HepG2 (cell line): ENCODE data around the gene KIAA0232. TPM values are rescaled to one million over a fixed set of nuclear protein-coding genes. Genes with fewer than 3 reads are reported as not detected.

ENCODE experiments used
- BCL6 ChIP-seq: IDR thresholded peaks from 2 replicates; pipeline ENCODE4 v1.6.1; 2016; ENCODE audit warnings: missing genetic modification reagents, missing compliant biosample characterization
- ETS1 ChIP-seq: sonication (generic); formaldehyde crosslinking; IDR thresholded peaks from 2 replicates; pipeline ENCODE4 v1.4.0; 2020; ENCODE audit warnings: missing genetic modification reagents
- HCFC1 ChIP-seq: fragments of 150-350 bp; IDR thresholded peaks from 2 replicates; pipeline ENCODE4 v1.6.1; 2014; ENCODE audit warnings: low read depth, low read length
- KDM1A ChIP-seq: IDR thresholded peaks from 2 replicates; pipeline ENCODE4 v1.6.1; 2016; ENCODE audit warnings: missing compliant biosample characterization
- KLF11 ChIP-seq: IDR thresholded peaks from 2 replicates; pipeline ENCODE4 v1.6.1; 2016; ENCODE audit warnings: missing compliant biosample characterization
- MIER3 ChIP-seq: IDR thresholded peaks from 2 replicates; pipeline ENCODE4 v1.6.1; 2016; ENCODE audit warnings: missing compliant biosample characterization, borderline replicate concordance
- NFYB ChIP-seq: sonication (generic); formaldehyde crosslinking; IDR thresholded peaks from 2 replicates; pipeline ENCODE4 v1.4.0; 2020; ENCODE audit warnings: missing genetic modification reagents
- RCOR2 ChIP-seq: IDR thresholded peaks from 2 replicates; pipeline ENCODE4 v1.6.1; 2016; ENCODE audit warnings: missing biosample characterization, missing genetic modification reagents
- SIX1 ChIP-seq: sonication (generic); formaldehyde crosslinking; IDR thresholded peaks from 2 replicates; pipeline ENCODE4 v1.4.0; 2020; ENCODE audit warnings: missing genetic modification reagents, borderline replicate concordance
- SRSF9 ChIP-seq: fragments of 200-400 bp; formaldehyde crosslinking; IDR thresholded peaks from 2 replicates; pipeline ENCODE4 v1.6.1; 2018; ENCODE audit warnings: borderline replicate concordance, mild to moderate bottlenecking, low read depth, low read length; ENCODE audit not compliant: insufficient read depth, poor library complexity, severe bottlenecking
- TBX3 ChIP-seq: fragments of 450-650 bp; IDR thresholded peaks from 2 replicates; pipeline ENCODE4 v1.6.1; 2017; ENCODE audit warnings: antibody characterized with exemption, mild to moderate bottlenecking, inconsistent platforms, borderline replicate concordance
- YEATS2 ChIP-seq: sonication (generic); formaldehyde crosslinking; IDR thresholded peaks from 2 replicates; pipeline ENCODE4 v1.4.0; 2020; ENCODE audit warnings: missing genetic modification reagents, borderline replicate concordance
- ZMYM4 ChIP-seq: sonication (generic); formaldehyde crosslinking; IDR thresholded peaks from 2 replicates; pipeline ENCODE4 v1.8.1; 2023; ENCODE audit warnings: mild to moderate bottlenecking, missing genetic modification reagents
- ZNF569 ChIP-seq: sonication (generic); formaldehyde crosslinking; IDR thresholded peaks from 2 replicates; pipeline ENCODE4 v1.5.0; 2020; ENCODE audit warnings: mild to moderate bottlenecking, missing genetic modification reagents, moderate library complexity, borderline replicate concordance
- ZNF629 ChIP-seq: sonication (generic); formaldehyde crosslinking; conservative IDR thresholded peaks from 2 replicates; pipeline ENCODE4 v1.5.0; 2020; ENCODE audit warnings: missing genetic modification reagents
- ZNF737 ChIP-seq: sonication (generic); formaldehyde crosslinking; IDR thresholded peaks from 2 replicates; pipeline ENCODE4 v1.5.0; 2020; ENCODE audit warnings: missing genetic modification reagents, mild to moderate bottlenecking, borderline replicate concordance
- ZNF761 ChIP-seq: sonication (generic); formaldehyde crosslinking; conservative IDR thresholded peaks from 2 replicates; pipeline ENCODE4 v1.4.0; 2020; ENCODE audit warnings: mild to moderate bottlenecking, missing genetic modification reagents
- ZNF878 ChIP-seq: sonication (generic); formaldehyde crosslinking; IDR thresholded peaks from 2 replicates; pipeline ENCODE4 v1.8.1; 2023; ENCODE audit warnings: mild to moderate bottlenecking, missing genetic modification reagents, moderate library complexity
- polyA plus RNA-seq, 8 experiments: library from polyadenylated mRNA; depleted of rRNA in 3 of 8; stranded (reverse) in 7 of 8; unstranded in 1 of 8; fragments of >200 nt; fragmentation: Illumina TruSeq in 4 of 8; extraction: Trizol in 4 of 8; gene quantifications; 2 replicates each; pipeline versions ENCODE4 v1.2.1 to v1.2.3, GENCODE V29; 2011 to 2016; ENCODE audit warnings: low read depth in 4 of 8, missing spikeins in 1 of 8, mixed read lengths in 1 of 8; ENCODE audit not compliant: insufficient read depth in 1 of 8
- total RNA-seq, 5 experiments: library from RNA; depleted of rRNA; stranded (reverse); fragments of >200 nt; fragmentation: Illumina TruSeq; extraction: Trizol; gene quantifications; 2 replicates each; pipeline ENCODE4 v1.2.3, GENCODE V29; 2016; ENCODE audit warnings: low read depth in 1 of 5
- TF ChIP-seq, protein P1 (sequence below): sonication (generic); formaldehyde crosslinking; IDR thresholded peaks from 2 replicates; pipeline ENCODE4 v1.4.0; 2020; ENCODE audit warnings: missing genetic modification reagents
- TF ChIP-seq, protein P2 (sequence below): sonication (generic); formaldehyde crosslinking; IDR thresholded peaks from 2 replicates; pipeline ENCODE4 v1.4.0; 2020; ENCODE audit warnings: missing genetic modification reagents
- TF ChIP-seq, protein P3 (sequence below): sonication (generic); formaldehyde crosslinking; IDR thresholded peaks from 2 replicates; pipeline ENCODE4 v1.8.1; 2022; ENCODE audit warnings: low read depth, mild to moderate bottlenecking, missing genetic modification reagents

Gene KIAA0232
- total and polyA plus RNA-seq, 2 of the 13 experiments (the other 11 are each of a cell fraction or from before 2014, with no cell fraction given) = 7.8 to 17.1 TPM

- TF ChIP-seq BCL6 (CRISPR knock-in tag) (no peak), ZNF761 (CRISPR knock-in tag) (no peak), HCFC1 (no peak), YEATS2 (no peak), ZNF878 (CRISPR knock-in tag) (no peak), ETS1 (CRISPR knock-in tag) (no peak), KDM1A (CRISPR knock-in tag) (peak; percentile 98), ZNF569 (CRISPR knock-in tag) (no peak), RCOR2 (CRISPR knock-in tag) (peak; percentile 93), KLF11 (CRISPR knock-in tag) (no peak), ZNF737 (CRISPR knock-in tag) (no peak), MIER3 (no peak), ZNF629 (CRISPR knock-in tag) (peak; percentile 100), NFYB (CRISPR knock-in tag) (no peak), SIX1 (CRISPR knock-in tag) (no peak), ZMYM4 (CRISPR knock-in tag) (no peak), TBX3 (no peak), SRSF9 (no peak)
- TF ChIP-seq, protein P1, sequence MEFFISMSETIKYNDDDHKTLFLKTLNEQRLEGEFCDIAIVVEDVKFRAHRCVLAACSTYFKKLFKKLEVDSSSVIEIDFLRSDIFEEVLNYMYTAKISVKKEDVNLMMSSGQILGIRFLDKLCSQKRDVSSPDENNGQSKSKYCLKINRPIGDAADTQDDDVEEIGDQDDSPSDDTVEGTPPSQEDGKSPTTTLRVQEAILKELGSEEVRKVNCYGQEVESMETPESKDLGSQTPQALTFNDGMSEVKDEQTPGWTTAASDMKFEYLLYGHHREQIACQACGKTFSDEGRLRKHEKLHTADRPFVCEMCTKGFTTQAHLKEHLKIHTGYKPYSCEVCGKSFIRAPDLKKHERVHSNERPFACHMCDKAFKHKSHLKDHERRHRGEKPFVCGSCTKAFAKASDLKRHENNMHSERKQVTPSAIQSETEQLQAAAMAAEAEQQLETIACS (CRISPR knock-in tag) = no peak
- TF ChIP-seq, protein P2, sequence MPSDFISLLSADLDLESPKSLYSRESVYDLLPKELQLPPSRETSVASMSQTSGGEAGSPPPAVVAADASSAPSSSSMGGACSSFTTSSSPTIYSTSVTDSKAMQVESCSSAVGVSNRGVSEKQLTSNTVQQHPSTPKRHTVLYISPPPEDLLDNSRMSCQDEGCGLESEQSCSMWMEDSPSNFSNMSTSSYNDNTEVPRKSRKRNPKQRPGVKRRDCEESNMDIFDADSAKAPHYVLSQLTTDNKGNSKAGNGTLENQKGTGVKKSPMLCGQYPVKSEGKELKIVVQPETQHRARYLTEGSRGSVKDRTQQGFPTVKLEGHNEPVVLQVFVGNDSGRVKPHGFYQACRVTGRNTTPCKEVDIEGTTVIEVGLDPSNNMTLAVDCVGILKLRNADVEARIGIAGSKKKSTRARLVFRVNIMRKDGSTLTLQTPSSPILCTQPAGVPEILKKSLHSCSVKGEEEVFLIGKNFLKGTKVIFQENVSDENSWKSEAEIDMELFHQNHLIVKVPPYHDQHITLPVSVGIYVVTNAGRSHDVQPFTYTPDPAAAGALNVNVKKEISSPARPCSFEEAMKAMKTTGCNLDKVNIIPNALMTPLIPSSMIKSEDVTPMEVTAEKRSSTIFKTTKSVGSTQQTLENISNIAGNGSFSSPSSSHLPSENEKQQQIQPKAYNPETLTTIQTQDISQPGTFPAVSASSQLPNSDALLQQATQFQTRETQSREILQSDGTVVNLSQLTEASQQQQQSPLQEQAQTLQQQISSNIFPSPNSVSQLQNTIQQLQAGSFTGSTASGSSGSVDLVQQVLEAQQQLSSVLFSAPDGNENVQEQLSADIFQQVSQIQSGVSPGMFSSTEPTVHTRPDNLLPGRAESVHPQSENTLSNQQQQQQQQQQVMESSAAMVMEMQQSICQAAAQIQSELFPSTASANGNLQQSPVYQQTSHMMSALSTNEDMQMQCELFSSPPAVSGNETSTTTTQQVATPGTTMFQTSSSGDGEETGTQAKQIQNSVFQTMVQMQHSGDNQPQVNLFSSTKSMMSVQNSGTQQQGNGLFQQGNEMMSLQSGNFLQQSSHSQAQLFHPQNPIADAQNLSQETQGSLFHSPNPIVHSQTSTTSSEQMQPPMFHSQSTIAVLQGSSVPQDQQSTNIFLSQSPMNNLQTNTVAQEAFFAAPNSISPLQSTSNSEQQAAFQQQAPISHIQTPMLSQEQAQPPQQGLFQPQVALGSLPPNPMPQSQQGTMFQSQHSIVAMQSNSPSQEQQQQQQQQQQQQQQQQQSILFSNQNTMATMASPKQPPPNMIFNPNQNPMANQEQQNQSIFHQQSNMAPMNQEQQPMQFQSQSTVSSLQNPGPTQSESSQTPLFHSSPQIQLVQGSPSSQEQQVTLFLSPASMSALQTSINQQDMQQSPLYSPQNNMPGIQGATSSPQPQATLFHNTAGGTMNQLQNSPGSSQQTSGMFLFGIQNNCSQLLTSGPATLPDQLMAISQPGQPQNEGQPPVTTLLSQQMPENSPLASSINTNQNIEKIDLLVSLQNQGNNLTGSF (CRISPR knock-in tag) = no peak
- TF ChIP-seq, protein P3, sequence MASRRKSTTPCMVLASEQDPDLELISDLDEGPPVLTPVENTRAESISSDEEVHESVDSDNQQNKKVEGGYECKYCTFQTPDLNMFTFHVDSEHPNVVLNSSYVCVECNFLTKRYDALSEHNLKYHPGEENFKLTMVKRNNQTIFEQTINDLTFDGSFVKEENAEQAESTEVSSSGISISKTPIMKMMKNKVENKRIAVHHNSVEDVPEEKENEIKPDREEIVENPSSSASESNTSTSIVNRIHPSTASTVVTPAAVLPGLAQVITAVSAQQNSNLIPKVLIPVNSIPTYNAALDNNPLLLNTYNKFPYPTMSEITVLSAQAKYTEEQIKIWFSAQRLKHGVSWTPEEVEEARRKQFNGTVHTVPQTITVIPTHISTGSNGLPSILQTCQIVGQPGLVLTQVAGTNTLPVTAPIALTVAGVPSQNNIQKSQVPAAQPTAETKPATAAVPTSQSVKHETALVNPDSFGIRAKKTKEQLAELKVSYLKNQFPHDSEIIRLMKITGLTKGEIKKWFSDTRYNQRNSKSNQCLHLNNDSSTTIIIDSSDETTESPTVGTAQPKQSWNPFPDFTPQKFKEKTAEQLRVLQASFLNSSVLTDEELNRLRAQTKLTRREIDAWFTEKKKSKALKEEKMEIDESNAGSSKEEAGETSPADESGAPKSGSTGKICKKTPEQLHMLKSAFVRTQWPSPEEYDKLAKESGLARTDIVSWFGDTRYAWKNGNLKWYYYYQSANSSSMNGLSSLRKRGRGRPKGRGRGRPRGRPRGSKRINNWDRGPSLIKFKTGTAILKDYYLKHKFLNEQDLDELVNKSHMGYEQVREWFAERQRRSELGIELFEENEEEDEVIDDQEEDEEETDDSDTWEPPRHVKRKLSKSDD (CRISPR knock-in tag) = no peak
Measured at GRCh38 chr4:6754481-6755087, 27.9 kb upstream of the KIAA0232 start (continued).
